ENCODE data around the gene NFIB. TPM values are rescaled to one million over a fixed set of nuclear protein-coding genes. Genes with fewer than 3 reads are reported as not detected.
A peak's percentile ranks its signal among the peaks of the same experiment; 100 is the strongest.

Gene NFIB
- total RNA-seq, 1 donor from 2014 or later = 9.4 TPM

- DNase-seq (ENCODE audit: low read depth) = no peak
- TF ChIP-seq CTCF (IDR thresholded peaks at IDR 0.05; ENCODE audit: insufficient read depth, low read depth, low read length) (no peak), EZH2 (IDR thresholded peaks at IDR 0.05; ENCODE audit: insufficient read depth, low read length) (peak; percentile 83)
- H3K27ac ChIP-seq (ENCODE audit: low read depth, low read length) = peak overlapping the region; percentile 20
- no peaks in the 10 kb centered on the region for H3K36me3 ChIP-seq (ENCODE audit: insufficient read depth, low read length)
- Mint-ChIP-seq H3K9me3 (ENCODE audit: unreplicated experiment) (no peaks in the 10 kb centered on the region), H3K4me3 (ENCODE audit: unreplicated experiment) (peak overlapping the region; percentile 77), H3K27me3 (ENCODE audit: low read depth, unreplicated experiment) (peaks cover 61% of the 10 kb centered on the region), H3K27ac (ENCODE audit: unreplicated experiment) (peak overlapping the region; percentile 41), H3K36me3 (ENCODE audit: low read depth, unreplicated experiment) (no peaks in the 10 kb centered on the region), H3K4me1 (ENCODE audit: low read depth, unreplicated experiment) (peaks cover 3% of the 10 kb centered on the region)
- H3K4me1 ChIP-seq (ENCODE audit: insufficient read depth, low read length) = peaks cover 42% of the 10 kb centered on the region
- H2AFZ ChIP-seq (ENCODE audit: low read depth, low read length) = peak overlapping the region; percentile 45
- peaks cover 90% of the 10 kb centered on the region for H3K27me3 ChIP-seq (ENCODE audit: insufficient read depth, low read length)
- peak overlapping the region; percentile 80 for H3K4me2 ChIP-seq (ENCODE audit: low read length)
- FAIRE-seq = no peak
- H4K20me1 ChIP-seq (ENCODE audit: insufficient read depth, low read length) = no peaks in the 10 kb centered on the region
- peak overlapping the region; percentile 46 for H3K4me3 ChIP-seq (ENCODE audit: insufficient read depth, low read depth, low read length)
- H3K9ac ChIP-seq (ENCODE audit: low read length) = peak overlapping the region; percentile 62
- H3K9me3 ChIP-seq (ENCODE audit: insufficient read depth, low read depth, low read length) = no peaks in the 10 kb centered on the region
- peaks cover 36% of the 10 kb centered on the region for H3K79me2 ChIP-seq (ENCODE audit: insufficient read depth, low read length)
Observed at GRCh38 chr9:14348373-14349145, 34.6 kb upstream of the NFIB start.

- Histone ChIP-seq H4K20me1 (ENCODE audit: insufficient read depth, low read length) (no peaks in the 10 kb centered on the region), H3K4me3 (ENCODE audit: insufficient read depth, low read depth, low read length) (peak overlapping the region; percentile 46), H3K36me3 (ENCODE audit: insufficient read depth, low read length) (no peaks in the 10 kb centered on the region), H2AFZ (ENCODE audit: low read depth, low read length) (peak overlapping the region; percentile 57), H3K9ac (ENCODE audit: low read length) (peak overlapping the region; percentile 62), H3K79me2 (ENCODE audit: insufficient read depth, low read length) (peaks cover 33% of the 10 kb centered on the region), H3K27me3 (ENCODE audit: insufficient read depth, low read length) (peaks cover 94% of the 10 kb centered on the region), H3K27ac (ENCODE audit: low read depth, low read length) (no peak overlapping the region), H3K4me2 (ENCODE audit: low read length) (peak overlapping the region; percentile 80), H3K9me3 (ENCODE audit: insufficient read depth, low read depth, low read length) (no peaks in the 10 kb centered on the region), H3K4me1 (ENCODE audit: insufficient read depth, low read length) (peaks cover 38% of the 10 kb centered on the region)
- H3K4me3 Mint-ChIP-seq (ENCODE audit: unreplicated experiment) = peak overlapping the region; percentile 77
- H3K4me1 Mint-ChIP-seq (ENCODE audit: low read depth, unreplicated experiment) = peaks cover 3% of the 10 kb centered on the region
- FAIRE-seq = no peak
- TF ChIP-seq EZH2 (IDR thresholded peaks at IDR 0.05; ENCODE audit: insufficient read depth, low read length) (no peak), CTCF (IDR thresholded peaks at IDR 0.05; ENCODE audit: insufficient read depth, low read depth, low read length) (no peak)
- H3K27ac Mint-ChIP-seq (ENCODE audit: unreplicated experiment) = no peak overlapping the region
- DNase-seq (ENCODE audit: low read depth) = no peak
- peaks cover 56% of the 10 kb centered on the region for H3K27me3 Mint-ChIP-seq (ENCODE audit: low read depth, unreplicated experiment)
- no peaks in the 10 kb centered on the region for H3K36me3 Mint-ChIP-seq (ENCODE audit: low read depth, unreplicated experiment)
- H3K9me3 Mint-ChIP-seq (ENCODE audit: unreplicated experiment) = no peaks in the 10 kb centered on the region
Observed at GRCh38 chr9:14348123-14348372, 34.1 kb upstream of the NFIB start.
